ENCODE data around the gene SRRM5. TPM values are rescaled to one million over a fixed set of nuclear protein-coding genes. Genes with fewer than 3 reads are reported as not detected.

The SRRM5 gene
- total and polyA plus RNA-seq, 8 donors: 0.45 to 0.50 TPM; not detected in 6

- no peak overlapping the region for H3K27ac ChIP-seq
- no peak overlapping the region for H3K4me3 ChIP-seq
- H3K27me3 ChIP-seq: no peaks in the 10 kb centered on the region
- no peaks in the 10 kb centered on the region for H3K9me3 ChIP-seq
- no peak for DNase-seq
- H3K4me1 ChIP-seq: peaks cover 0 to 5% (median 0%) of the 10 kb centered on the region in 4 donors
- peaks cover 17 to 53% (median 43%) of the 10 kb centered on the region in 4 donors for H3K36me3 ChIP-seq
- TF ChIP-seq EP300 (IDR thresholded peaks at IDR 0.05) (no peak), POLR2A (IDR thresholded peaks at IDR 0.05) (no peak), CTCF (IDR thresholded peaks at IDR 0.05) (no peak), POLR2AphosphoS5 (IDR thresholded peaks at IDR 0.05) (no peak)
- intact Hi-C loops (cut with DNase I; ENCODE audit: low total_unique reads): no loop called here
- WGBS, 5 donors: 55 to 90% (median 80%) methylated on average over 22 to 28 of the region's 28 CpGs
These were observed 4.4 kb upstream of the SRRM5 start for GRCh38 chr19:43607238-43608205.

GRCh38 chr19:43609872-43610271 lies 2.0 kb upstream of the SRRM5 start:
- Histone ChIP-seq H3K36me3 (peaks cover 30 to 63% (median 52%) of the 10 kb centered on the region in 4 donors), H3K27me3 (no peaks in the 10 kb centered on the region), H3K4me1 (peaks cover 0 to 5% (median 2%) of the 10 kb centered on the region in 4 donors), H3K9me3 (no peaks in the 10 kb centered on the region), H3K27ac (no peak overlapping the region), H3K4me3 (no peak overlapping the region)
- 73 to 95% (median 87%) methylated on average over 7 of the region's 7 CpGs for WGBS, 5 donors
- DNase-seq: no peak
- TF ChIP-seq POLR2A (IDR thresholded peaks at IDR 0.05) (no peak), CTCF (IDR thresholded peaks at IDR 0.05) (no peak), POLR2AphosphoS5 (IDR thresholded peaks at IDR 0.05) (no peak), EP300 (IDR thresholded peaks at IDR 0.05) (no peak)
- intact Hi-C loops (cut with DNase I; ENCODE audit: low total_unique reads): no loop called here

- 55 to 82% (median 69%) methylated on average over 3 of the region's 3 CpGs for WGBS, 5 donors
- DNase-seq: no peak
- no peaks in the 10 kb centered on the region for H3K27me3 ChIP-seq
- no peak overlapping the region for H3K4me3 ChIP-seq
- TF ChIP-seq POLR2A (IDR thresholded peaks at IDR 0.05): no peak
- no peak for TF ChIP-seq EP300 (IDR thresholded peaks at IDR 0.05)
- TF ChIP-seq CTCF (IDR thresholded peaks at IDR 0.05): no peak
- TF ChIP-seq POLR2AphosphoS5 (IDR thresholded peaks at IDR 0.05): no peak
- H3K9me3 ChIP-seq: no peaks in the 10 kb centered on the region
- peaks cover 0 to 6% (median 2%) of the 10 kb centered on the region in 4 donors for H3K4me1 ChIP-seq
- H3K27ac ChIP-seq: no peak overlapping the region
- H3K36me3 ChIP-seq: peaks cover 30 to 63% (median 52%) of the 10 kb centered on the region in 4 donors
- intact Hi-C loops (cut with DNase I; ENCODE audit: low total_unique reads): no loop called here
These were observed 1.4 kb upstream of the SRRM5 start for GRCh38 chr19:43610493-43610892.

GRCh38 chr19:43612374-43612773 lies 486 bp downstream of the SRRM5 start:
- Histone ChIP-seq H3K9me3 (no peaks in the 10 kb centered on the region), H3K36me3 (peaks cover 30 to 53% (median 43%) of the 10 kb centered on the region in 4 donors), H3K4me1 (peaks cover 0 to 15% (median 6%) of the 10 kb centered on the region in 4 donors), H3K4me3 (no peak overlapping the region), H3K27me3 (no peaks in the 10 kb centered on the region), H3K27ac (no peak overlapping the region)
- no peak for TF ChIP-seq POLR2AphosphoS5 (IDR thresholded peaks at IDR 0.05)
- no peak for TF ChIP-seq CTCF (IDR thresholded peaks at IDR 0.05)
- no peak for TF ChIP-seq POLR2A (IDR thresholded peaks at IDR 0.05)
- 90 to 97% (median 95%) methylated on average over 9 to 12 of the region's 12 CpGs for WGBS, 5 donors
- intact Hi-C loops (cut with DNase I; ENCODE audit: low total_unique reads): no loop called here
- no peak for DNase-seq

All from stomach (tissue), 9 donors.